ENCODE measurements around the gene SLC25A53. TPM values are rescaled to one million over a fixed set of nuclear protein-coding genes. Genes with fewer than 3 reads are reported as not detected.
"Not testable (repeated sequence)": the region's sequence is repeated elsewhere in the genome, so short reads cannot be mapped to it uniquely, and the experiment has no call there.

Gene SLC25A53
- total RNA-seq, 1 donor from 2014 or later: 10.2 TPM

DNA sequence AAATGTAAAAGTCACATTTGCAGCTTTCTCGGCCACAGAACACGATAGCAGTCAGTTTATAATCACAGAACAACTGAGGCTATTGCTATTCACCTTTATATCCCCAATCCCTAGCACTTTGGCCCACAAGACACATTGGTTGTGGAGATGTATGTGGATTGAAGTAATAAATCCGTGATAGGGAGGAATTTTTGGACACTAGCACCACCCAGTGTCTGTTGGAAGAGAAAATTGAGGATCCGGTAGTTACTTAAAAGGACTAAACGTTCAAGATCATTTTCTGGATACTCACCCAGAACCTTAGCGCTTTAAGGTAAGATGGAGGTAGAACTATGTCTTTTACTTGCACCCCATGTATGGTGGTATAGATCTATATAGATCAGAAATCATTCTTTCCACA is 79.0 kb downstream of the SLC25A53 start:
- not testable (repeated sequence) for FAIRE-seq

DNA sequence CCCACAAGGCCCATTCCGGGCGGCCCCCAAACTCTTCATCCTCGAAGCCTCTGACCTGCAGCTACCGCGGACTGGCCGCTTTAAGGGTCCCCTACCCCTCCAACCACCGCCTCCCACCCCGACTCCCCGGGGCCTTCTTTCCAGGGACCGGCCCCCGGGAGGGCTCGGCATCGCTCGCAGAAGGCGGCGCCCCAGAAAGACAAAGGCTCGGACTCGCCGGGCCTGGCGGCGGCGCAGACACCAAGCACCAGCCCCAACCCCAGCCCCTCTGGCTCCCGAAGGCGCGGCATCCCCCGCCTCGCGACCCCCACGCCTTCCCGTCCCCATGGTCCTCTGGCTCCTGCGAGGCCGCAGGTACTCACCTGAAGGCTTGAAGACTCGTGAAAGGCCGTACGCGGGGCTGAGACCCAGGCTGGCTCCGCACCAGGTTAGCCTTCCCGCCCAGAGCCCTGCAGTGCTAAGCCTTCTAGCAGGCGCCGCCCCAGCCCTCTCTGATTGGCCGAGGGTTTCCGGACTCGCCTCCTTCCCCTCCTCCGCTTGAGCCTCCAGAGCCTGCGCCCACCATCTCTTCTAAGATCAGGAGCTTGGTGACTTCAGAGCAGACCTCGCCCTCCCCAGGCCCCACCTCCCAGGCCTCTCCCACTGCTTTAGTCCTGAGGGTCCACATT is 80.9 kb downstream of the SLC25A53 start, which contains the start of gene TMSB15C:
Gene TMSB15C (minus strand): TSS at position 459 of the 668 bp plus-strand sequence.
- not testable (repeated sequence) for FAIRE-seq; DNase-seq (ENCODE audit: low spot score in 2 of 2)

More for the DNA sequence above, 79.0 kb downstream of the SLC25A53 start:
- not testable (repeated sequence) for DNase-seq (ENCODE audit: low spot score in 2 of 2)

DNA sequence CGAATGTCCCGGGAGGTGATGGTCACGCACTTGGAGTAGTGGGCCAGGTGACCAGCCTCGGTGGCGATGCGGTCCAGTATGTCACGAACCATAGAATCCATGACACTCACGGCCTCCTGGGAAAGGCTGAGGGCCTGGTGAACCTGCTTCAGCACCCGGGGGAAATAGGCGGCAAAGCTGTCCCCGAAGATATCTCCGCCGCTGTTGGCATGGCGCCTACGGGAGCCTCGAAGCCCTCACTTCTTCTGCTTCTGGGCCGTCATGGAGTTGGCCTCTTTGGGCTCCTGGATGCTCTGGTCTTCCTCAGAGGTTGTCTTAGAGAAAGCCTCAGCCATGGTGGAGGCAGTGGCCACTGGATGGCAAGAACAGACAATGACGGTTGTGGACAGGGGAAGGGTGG is 94.2 kb downstream of the SLC25A53 start:
- not testable (repeated sequence) for FAIRE-seq; DNase-seq (ENCODE audit: low spot score in 2 of 2)

DNA sequence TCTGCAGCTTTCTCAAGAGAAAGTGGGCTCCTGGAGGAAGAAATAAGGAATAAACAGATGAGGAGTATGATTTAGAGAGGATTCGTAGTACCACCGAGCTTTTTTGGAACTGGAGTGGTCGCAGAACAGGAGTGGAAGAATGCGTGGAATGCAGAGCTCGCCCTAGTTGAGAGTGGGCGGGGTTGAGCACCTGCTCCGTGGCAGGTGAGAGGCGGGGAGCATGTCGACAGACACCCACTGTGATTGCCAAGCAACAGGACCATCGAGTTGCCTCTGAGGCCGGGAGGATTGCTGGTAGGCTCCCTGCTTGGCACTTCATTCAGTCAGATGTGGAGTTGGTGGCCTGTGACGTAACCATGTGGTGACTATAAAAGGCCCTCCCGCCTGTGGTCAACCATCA is 101.9 kb downstream of the SLC25A53 start:
- DNase-seq (ENCODE audit: low spot score in 2 of 2); FAIRE-seq: not testable (repeated sequence)

Other genes starting within 250 kb of the SLC25A53 start
- 22.4 TPM for gene TMSB15B, start 194.4 kb downstream of the SLC25A53 start, total RNA-seq
- not detected for gene H2BW1, start 143.3 kb downstream of the SLC25A53 start, total RNA-seq
- gene H2BW2, start 117.1 kb downstream of the SLC25A53 start, total RNA-seq: not detected
- 43.2 TPM for gene TMSB15C, start 80.8 kb downstream of the SLC25A53 start, total RNA-seq
- gene ZCCHC18, start 44.5 kb downstream of the SLC25A53 start, total RNA-seq: 10.2 TPM
- 80.3 TPM for gene FAM199X, start 9.4 kb upstream of the SLC25A53 start, total RNA-seq
- gene ESX1, start 97.9 kb upstream of the SLC25A53 start, total RNA-seq: not detected

Data from frontal cortex (tissue), 4 donors.